ENCODE results near the gene QSOX1.

DNA sequence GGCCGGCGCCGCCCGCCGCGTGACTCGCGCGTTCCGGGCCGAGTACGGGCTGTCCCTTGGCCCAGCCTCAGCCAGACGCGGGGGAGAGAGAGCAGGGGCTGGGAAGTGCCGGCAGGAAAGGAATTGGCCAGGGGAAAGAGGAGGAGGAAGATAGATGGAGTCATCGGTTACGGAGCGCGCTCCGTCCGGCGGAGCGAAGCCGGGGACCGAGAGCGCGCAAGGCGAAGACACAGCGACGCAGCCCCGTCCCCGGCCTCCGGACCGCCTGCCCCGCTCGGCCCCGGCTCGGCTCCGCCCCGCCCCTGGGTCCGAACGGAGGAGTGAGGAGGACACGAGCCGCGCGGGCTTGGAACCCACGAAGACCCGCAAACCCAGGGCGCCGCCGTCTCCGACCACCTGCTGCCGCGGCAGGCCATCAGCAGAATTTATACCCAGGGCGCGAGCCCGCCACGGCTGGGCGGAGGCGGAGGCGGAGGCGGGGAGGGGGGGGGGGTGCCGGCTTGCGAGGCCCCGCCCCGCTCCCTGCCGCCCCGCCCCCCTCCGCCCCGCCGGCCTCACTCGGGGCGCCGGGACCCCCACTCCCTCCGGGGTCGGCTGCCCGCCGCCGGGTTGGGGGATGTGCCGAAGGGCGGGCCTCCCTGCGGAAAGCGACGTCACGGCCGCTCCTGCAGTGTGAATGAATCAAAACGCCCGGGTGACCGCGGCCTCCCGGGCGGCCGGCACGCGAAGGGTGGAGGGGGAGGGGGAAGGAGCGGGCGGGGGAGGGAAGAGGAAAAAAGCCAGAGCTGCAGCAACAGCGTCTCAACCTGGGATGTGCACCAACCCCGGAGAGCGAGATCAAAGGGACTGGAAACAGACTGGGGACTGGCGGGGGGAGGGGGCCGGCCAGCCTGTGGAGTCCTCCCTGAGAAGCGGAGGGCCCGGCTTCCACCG is 75.1 kb downstream of the QSOX1 start, which contains the start of gene LHX4:
- TF ChIP-seq POLR2A (IDR thresholded peaks at IDR 0.05) (no peak), POLR2AphosphoS5 (IDR thresholded peaks at IDR 0.05) (no peak)
- TF ChIP-seq, protein P1, sequence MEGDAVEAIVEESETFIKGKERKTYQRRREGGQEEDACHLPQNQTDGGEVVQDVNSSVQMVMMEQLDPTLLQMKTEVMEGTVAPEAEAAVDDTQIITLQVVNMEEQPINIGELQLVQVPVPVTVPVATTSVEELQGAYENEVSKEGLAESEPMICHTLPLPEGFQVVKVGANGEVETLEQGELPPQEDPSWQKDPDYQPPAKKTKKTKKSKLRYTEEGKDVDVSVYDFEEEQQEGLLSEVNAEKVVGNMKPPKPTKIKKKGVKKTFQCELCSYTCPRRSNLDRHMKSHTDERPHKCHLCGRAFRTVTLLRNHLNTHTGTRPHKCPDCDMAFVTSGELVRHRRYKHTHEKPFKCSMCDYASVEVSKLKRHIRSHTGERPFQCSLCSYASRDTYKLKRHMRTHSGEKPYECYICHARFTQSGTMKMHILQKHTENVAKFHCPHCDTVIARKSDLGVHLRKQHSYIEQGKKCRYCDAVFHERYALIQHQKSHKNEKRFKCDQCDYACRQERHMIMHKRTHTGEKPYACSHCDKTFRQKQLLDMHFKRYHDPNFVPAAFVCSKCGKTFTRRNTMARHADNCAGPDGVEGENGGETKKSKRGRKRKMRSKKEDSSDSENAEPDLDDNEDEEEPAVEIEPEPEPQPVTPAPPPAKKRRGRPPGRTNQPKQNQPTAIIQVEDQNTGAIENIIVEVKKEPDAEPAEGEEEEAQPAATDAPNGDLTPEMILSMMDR (IDR thresholded peaks at IDR 0.05), result no peak

Data from stomach (tissue), 4 donors.